ENCODE data around the gene EIF2B2. TPM values are rescaled to one million over a fixed set of nuclear protein-coding genes. Genes with fewer than 3 reads are reported as not detected.

EIF2B2 gene
- total and polyA plus RNA-seq, 9 of the 15 experiments (the other 6 are each of a cell fraction or from before 2014, with no cell fraction given) = 10.6 to 94.1 (median 38.9) TPM

DNA sequence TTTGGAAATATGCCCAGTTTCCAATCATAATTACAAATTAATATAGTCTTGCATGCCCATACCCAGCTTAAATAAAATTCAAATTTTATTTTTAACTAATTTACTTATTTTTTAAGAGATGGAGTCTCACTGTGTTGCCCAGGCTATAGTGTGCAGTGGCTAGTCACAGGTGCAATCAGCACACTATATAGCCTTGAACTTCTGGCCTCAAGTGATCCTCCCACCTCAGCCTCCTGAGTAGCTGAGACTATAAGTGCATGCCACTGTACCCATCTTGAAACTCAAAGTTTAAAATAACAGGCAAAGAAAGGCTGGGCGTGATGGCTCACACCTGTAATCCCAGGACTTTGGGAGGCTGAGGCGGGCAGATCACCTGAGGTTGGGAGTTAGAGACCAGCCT is 38.2 kb downstream of the EIF2B2 start (continued):
- no peak for TF ChIP-seq ZNF23 (CRISPR knock-in tag; IDR thresholded peaks at IDR 0.05)

DNA sequence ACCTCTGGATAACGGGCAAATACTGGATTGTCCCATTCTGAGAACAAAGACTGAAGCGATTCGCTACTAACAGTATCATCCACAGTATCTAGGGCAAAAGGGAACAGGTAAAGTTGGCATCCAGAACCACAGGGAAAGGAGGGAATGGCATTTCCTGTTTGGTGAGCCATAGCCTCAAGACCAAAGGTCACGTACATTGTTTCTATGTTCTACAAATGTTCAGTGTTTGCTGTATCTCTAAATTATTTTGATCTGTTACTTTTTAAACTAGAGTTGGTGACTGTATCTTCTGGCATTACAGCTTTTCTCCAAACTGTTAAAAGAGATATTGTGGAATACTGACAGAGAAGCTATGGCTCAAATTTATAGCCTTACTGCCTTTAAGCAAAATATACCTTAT is 38.9 kb downstream of the EIF2B2 start:
- ChIA-PET POLR2A (no interaction called here), CTCF (ENCODE audit: low intra/inter-chr PET ratio) (no interaction called here)
- ATAC-seq (no peak), DNase-seq (ENCODE audit: extremely low read depth in 1 of 4, low spot score in 3 of 4) (no peak), FAIRE-seq (no peak)
- no TSS peak for BruUV-seq (replicated peaks)
- 100% methylated on average over 4 of the region's 4 CpGs for WGBS (ENCODE audit: insufficient coverage, low coverage, missing lambda C conversion rate)
- H3K4me1 ChIP-seq (replicated peaks in 1 of 2; ENCODE audit: control insufficient read depth in 2 of 2, insufficient read depth in 2 of 2, low read length in 2 of 2) = peaks cover 0 to 19% of the 10 kb centered on the region in 2 experiments; a peak in 2 of 5 replicates
- no peaks in the 10 kb centered on the region for H4K20me1 ChIP-seq (replicated peaks; ENCODE audit: control insufficient read depth, insufficient read depth, low read length)
- intact Hi-C loops (cut with micrococcal nuclease) = no loop called here
- peaks cover 25% of the 10 kb centered on the region; the same call in 2 of the 3 replicates for H3K36me3 ChIP-seq (ENCODE audit: control insufficient read depth, insufficient read depth, low read length)
- no peak overlapping the region for H3K27ac ChIP-seq (ENCODE audit: extremely low read depth, low read depth, low read length)
- no peak overlapping the region for H2AFZ ChIP-seq (ENCODE audit: low read depth, low read length)
- TF ChIP-seq CBFA2T3 (IDR thresholded peaks at IDR 0.05) (0 out of 2 replicates have a peak, but pooled peaks have one; percentile 2), DPF2 (IDR thresholded peaks at IDR 0.05) (no peak)
- no peaks in the 10 kb centered on the region for H3K9me1 ChIP-seq (ENCODE audit: control insufficient read depth, insufficient read depth, low read length)
- H3K4me3 ChIP-seq = no peak overlapping the region
- no peaks in the 10 kb centered on the region for H3K9me3 ChIP-seq (replicated peaks; ENCODE audit: control insufficient read depth, insufficient read depth, low read depth, low read length)
- no peak overlapping the region for H3K4me2 ChIP-seq (ENCODE audit: insufficient read depth, low read length)
- in situ Hi-C loops (cut with MboI) = no loop called here
- H3K27me3 ChIP-seq (ENCODE audit: control insufficient read depth in 2 of 2, insufficient read depth in 2 of 2, low read length in 2 of 2) = no peaks in the 10 kb centered on the region
- no peak overlapping the region for H3K9ac ChIP-seq (ENCODE audit: insufficient read depth in 1 of 2, low read depth in 2 of 2, low read length in 2 of 2)
- peaks cover 11% of the 10 kb centered on the region; the same call in 1 of the 3 replicates for H3K79me2 ChIP-seq (ENCODE audit: control insufficient read depth, insufficient read depth, low read length)

DNA sequence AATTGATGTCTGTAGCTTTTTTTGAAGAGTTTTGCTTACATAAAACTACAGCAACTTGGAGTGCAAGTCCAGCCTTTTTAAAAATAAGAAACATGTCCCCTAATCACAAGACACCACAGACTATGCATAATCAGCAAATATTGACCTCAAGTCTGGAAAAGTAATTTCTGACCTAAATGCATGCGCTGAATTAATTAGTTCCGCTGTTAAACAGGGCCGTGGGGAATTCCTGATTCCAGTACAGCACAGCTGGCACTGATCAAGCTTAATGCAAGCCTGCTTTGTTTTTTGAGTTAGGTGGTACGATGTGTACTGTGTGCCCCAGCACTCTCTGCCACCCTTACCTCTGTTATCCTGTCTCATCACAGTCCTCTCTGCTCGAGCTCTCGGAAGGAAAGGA is 39.3 kb downstream of the EIF2B2 start:
- Histone ChIP-seq H3K4me3 (no peak overlapping the region), H3K36me3 (ENCODE audit: control insufficient read depth, insufficient read depth, low read length) (peaks cover 25% of the 10 kb centered on the region; the same call in 2 of the 3 replicates), H3K27me3 (ENCODE audit: control insufficient read depth in 2 of 2, insufficient read depth in 2 of 2, low read length in 2 of 2) (no peaks in the 10 kb centered on the region), H3K9me3 (replicated peaks; ENCODE audit: control insufficient read depth, insufficient read depth, low read depth, low read length) (no peaks in the 10 kb centered on the region), H3K9ac (ENCODE audit: insufficient read depth in 1 of 2, low read depth in 2 of 2, low read length in 2 of 2) (no peak overlapping the region), H3K79me2 (ENCODE audit: control insufficient read depth, insufficient read depth, low read length) (peaks cover 11% of the 10 kb centered on the region; the same call in 1 of the 3 replicates), H3K27ac (ENCODE audit: extremely low read depth, low read depth, low read length) (no peak overlapping the region), H3K4me2 (ENCODE audit: insufficient read depth, low read length) (no peak overlapping the region; the same call in 1 of the 2 replicates), H2AFZ (ENCODE audit: low read depth, low read length) (no peak overlapping the region), H3K4me1 (replicated peaks in 1 of 2; ENCODE audit: control insufficient read depth in 2 of 2, insufficient read depth in 2 of 2, low read length in 2 of 2) (peaks cover 0 to 19% of the 10 kb centered on the region in 2 experiments; a peak in 2 of 5 replicates), H3K9me1 (ENCODE audit: control insufficient read depth, insufficient read depth, low read length) (no peaks in the 10 kb centered on the region), H4K20me1 (replicated peaks; ENCODE audit: control insufficient read depth, insufficient read depth, low read length) (no peaks in the 10 kb centered on the region)
- BruUV-seq (replicated peaks) = no TSS peak
- DNase-seq (ENCODE audit: extremely low read depth in 1 of 4, low spot score in 3 of 4) = no peak
- ChIA-PET POLR2A (no interaction called here), CTCF (ENCODE audit: low intra/inter-chr PET ratio) (no interaction called here)
- no peak for ATAC-seq
- WGBS (ENCODE audit: insufficient coverage, low coverage, missing lambda C conversion rate) = 80% methylated on average over 4 of the region's 6 CpGs
- FAIRE-seq = peak; percentile 46
- in situ Hi-C loops (cut with MboI) = no loop called here
- intact Hi-C loops (cut with micrococcal nuclease) = no loop called here
- TF ChIP-seq MAFG (tag; conservative IDR thresholded peaks at IDR 0.05) (peak; percentile 71), MAFK (IDR thresholded peaks at IDR 0.05; ENCODE audit: low read length) (peak; percentile 34; the same call in 1 of the 2 replicates)
